ENCODE data around the gene TMEM116.
"Not testable (repeated sequence)": the region's sequence is repeated elsewhere in the genome, so short reads cannot be mapped to it uniquely, and the experiment has no call there.

TMEM116 gene

DNA sequence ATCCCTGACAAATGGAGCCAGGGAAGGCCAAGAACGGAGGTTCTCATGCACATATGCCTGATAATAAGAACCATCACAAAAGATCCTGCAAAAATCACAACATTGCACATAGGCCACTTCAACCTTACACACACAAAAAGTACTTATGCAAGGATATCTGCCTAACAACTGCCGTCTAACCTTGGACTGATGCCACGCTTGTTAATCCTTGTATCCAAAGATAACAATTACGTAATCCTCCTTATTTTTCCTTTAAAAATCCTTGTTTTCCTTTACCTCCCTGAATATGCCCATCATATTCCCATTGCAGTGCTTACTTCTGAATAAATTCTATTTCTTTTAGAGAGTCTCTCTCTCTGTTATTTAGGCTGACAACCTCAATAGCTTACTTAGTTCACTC lies 59.5 kb downstream of the TMEM116 start:
- no peak overlapping the region for H3K4me3 ChIP-seq (ENCODE audit: low read depth, low read length)
- DNase-seq (ENCODE audit: low read depth), result no peak
- no peak for TF ChIP-seq CTCF (IDR thresholded peaks at IDR 0.05; ENCODE audit: low read depth, low read length, missing control alignments)
- in situ Hi-C loops (cut with HindIII; ENCODE audit: low sequenced_read_pairs), result no loop called here

DNA sequence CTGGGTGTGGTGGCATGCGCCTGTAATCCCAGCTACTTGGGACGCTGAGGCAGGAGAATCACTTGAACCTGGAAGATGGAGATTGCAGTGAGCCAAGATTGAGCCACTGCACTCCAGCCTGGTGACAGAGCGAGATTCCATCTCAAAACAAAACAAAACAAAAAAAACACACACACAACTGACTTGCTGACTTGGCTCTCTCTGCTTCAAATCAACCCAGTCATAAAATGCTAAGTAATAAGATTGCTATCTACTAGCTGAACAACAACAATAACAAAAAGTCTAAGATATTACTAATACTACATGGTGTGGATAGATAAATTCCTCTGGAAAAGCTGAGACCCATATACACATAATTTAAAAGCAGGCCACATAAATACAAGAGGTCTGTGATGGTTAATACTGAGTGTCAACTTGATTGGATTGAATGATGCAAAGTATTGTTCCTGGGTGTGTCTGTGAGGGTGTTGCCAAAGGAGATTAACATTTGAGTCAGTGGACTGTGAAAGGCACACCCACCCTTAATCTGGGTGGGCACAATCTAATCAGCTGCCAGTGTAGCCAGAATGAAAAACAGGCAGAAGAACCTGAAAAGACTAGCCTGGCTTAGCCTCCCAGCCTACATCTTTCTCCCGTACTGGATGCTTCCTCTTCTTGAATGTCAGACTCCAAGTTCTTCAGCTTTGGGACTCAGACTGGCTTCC lies 60.7 kb downstream of the TMEM116 start:
- H3K4me3 ChIP-seq (ENCODE audit: low read depth, low read length); DNase-seq (ENCODE audit: low read depth); in situ Hi-C loops (cut with HindIII; ENCODE audit: low sequenced_read_pairs): not testable (repeated sequence)

DNA sequence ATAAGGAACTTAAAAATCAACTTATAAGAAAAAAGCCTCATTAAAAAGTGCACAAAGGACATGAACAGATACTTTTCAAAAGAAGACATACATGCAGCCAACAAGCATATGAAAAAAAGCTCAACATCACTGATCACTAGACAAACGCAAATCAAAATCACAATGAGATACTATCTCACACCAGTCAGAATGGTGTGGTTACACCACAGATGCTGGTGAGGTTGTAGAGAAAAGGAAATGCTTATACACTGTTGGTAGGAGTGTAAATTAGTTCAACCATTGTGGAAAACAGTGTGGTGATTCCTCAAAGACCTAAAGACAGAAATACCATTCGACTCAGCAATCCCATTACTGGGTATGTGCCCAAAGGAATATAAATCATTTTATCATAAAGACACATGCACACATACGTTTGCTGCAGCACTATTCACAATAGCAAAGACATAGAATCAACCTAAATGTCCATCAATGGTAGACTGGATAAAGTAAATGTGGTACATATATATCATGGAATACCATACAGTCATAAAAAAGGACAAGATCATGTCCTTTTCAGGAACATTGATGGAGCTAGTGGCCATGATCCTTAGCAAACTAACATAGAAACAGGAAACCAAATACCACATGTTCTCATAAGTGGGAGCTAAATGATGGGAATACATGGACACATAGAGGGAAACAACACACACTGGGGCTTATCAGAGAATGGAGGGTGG lies 61.8 kb downstream of the TMEM116 start:
- DNase-seq (ENCODE audit: low read depth); H3K4me3 ChIP-seq (ENCODE audit: low read depth, low read length); in situ Hi-C loops (cut with HindIII; ENCODE audit: low sequenced_read_pairs): not testable (repeated sequence)

- no peak for DNase-seq (ENCODE audit: low read depth)
- no peak overlapping the region for H3K4me3 ChIP-seq (ENCODE audit: low read depth, low read length)
- in situ Hi-C loops (cut with HindIII; ENCODE audit: low sequenced_read_pairs), result no loop called here
- no peak for TF ChIP-seq CTCF (IDR thresholded peaks at IDR 0.05; ENCODE audit: low read depth, low read length, missing control alignments)
Measured at GRCh38 chr12:111943929-111944328, 69.0 kb downstream of the TMEM116 start.

DNA sequence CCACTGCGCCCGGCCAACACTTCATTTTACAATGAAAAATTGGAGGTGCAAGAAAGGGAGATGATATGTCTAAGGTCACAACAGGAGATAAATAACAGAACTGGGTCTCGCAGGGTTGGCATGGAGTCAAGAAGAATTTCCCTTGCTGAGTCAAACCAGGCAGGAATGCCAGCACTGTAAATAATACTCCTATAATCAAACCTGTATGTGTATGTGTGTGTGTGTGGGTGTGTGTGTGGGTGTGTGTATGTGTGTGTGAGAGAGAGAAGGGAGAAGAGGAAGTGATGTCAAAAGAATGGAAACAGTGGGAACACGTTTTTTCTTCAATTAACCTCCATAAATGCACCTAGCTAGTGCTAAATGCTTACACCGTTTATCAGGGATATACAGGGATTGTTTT lies 70.4 kb downstream of the TMEM116 start:
- in situ Hi-C loops (cut with HindIII; ENCODE audit: low sequenced_read_pairs), result no loop called here

DNA sequence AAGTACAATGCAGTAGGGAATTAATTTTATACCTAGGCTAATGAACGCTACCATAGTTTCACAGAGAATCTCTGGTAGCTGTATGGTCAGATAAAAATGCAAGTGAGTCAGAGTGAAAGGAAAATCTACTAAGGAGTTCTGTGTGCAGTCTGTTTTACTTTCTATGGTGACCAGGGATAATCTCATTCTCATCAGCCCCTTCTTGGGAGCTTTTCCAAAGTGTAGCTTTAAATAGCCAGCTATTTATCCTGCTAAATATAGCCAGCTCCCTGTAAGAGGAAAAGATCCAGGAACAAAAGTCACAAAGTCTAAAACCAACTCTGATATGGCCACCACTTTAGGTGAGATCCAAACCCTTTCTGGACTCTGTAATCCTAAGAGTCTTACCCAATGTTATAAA lies 75.5 kb downstream of the TMEM116 start:
- DNase-seq (ENCODE audit: low read depth), result no peak
- H3K4me3 ChIP-seq (ENCODE audit: low read depth, low read length), result no peak overlapping the region
- in situ Hi-C loops (cut with HindIII; ENCODE audit: low sequenced_read_pairs), result no loop called here
- TF ChIP-seq CTCF (IDR thresholded peaks at IDR 0.05; ENCODE audit: low read depth, low read length, missing control alignments), result no peak

More for the DNA sequence above, 70.4 kb downstream of the TMEM116 start:
- TF ChIP-seq CTCF (IDR thresholded peaks at IDR 0.05; ENCODE audit: low read depth, low read length, missing control alignments), result no peak
- DNase-seq (ENCODE audit: low read depth), result peak; percentile 23
- no peak overlapping the region for H3K4me3 ChIP-seq (ENCODE audit: low read depth, low read length)

DNA sequence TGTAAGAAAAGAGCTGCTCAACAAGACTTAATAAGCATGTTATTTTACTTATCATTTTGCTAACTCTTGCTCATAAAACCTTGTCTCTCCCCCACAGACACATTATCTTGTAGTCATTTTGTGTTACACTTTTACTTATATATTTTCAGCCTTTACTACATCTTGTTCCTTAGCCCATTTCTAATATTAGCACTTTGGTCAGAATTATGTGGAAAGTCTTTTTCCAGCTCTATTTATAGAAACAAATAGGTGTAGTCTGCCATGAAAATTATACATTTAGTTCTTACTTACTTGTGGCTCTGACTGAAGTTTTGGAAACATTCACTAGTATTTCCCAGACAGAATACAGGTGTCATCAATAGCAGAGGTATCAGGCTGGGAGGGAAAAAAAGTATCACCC lies 76.1 kb downstream of the TMEM116 start:
- H3K4me3 ChIP-seq (ENCODE audit: low read depth, low read length), result no peak overlapping the region
- TF ChIP-seq CTCF (IDR thresholded peaks at IDR 0.05; ENCODE audit: low read depth, low read length, missing control alignments), result no peak
- no peak for DNase-seq (ENCODE audit: low read depth)
- in situ Hi-C loops (cut with HindIII; ENCODE audit: low sequenced_read_pairs), result no loop called here
